Liver (tissue), 9 donors: ENCODE results near the gene LARGE1. TPM values are rescaled to one million over a fixed set of nuclear protein-coding genes. Genes with fewer than 3 reads are reported as not detected.

ENCODE experiments used
- DNase-seq: peaks from one replicate; pipeline ENCODE4 v3.0.0-alpha.2; 2017; ENCODE audit warnings: low spot score
- H3K27ac ChIP-seq, 2 donors: one replicate each; pipeline ENCODE4 v1.7.0; 2013; ENCODE audit warnings: inconsistent platforms in 2 of 2, low read length in 2 of 2, control low read depth in 1 of 2, low read depth in 1 of 2, mild to moderate bottlenecking in 1 of 2
- H3K27me3 ChIP-seq, 4 donors: one replicate each; pipeline versions ENCODE4 v1.6.1 to v1.7.0; 2013; ENCODE audit warnings: low read length in 3 of 4, inconsistent platforms in 1 of 4, mild to moderate bottlenecking in 1 of 4, moderate library complexity in 1 of 4; ENCODE audit not compliant: control insufficient read depth in 4 of 4, insufficient read depth in 4 of 4
- H3K36me3 ChIP-seq, 4 donors: one replicate each; pipeline versions ENCODE4 v1.6.1 to v1.7.0; 2013; ENCODE audit warnings: low read length in 3 of 4, mild to moderate bottlenecking in 3 of 4, low read depth in 1 of 4, moderate library complexity in 1 of 4; ENCODE audit not compliant: control insufficient read depth in 4 of 4, insufficient read depth in 3 of 4
- H3K4me1 ChIP-seq, 4 donors: one replicate each; pipeline versions ENCODE4 v1.6.1 to v1.7.0; 2013; ENCODE audit warnings: low read length in 3 of 4, mild to moderate bottlenecking in 3 of 4, moderate library complexity in 1 of 4; ENCODE audit not compliant: control insufficient read depth in 4 of 4, insufficient read depth in 4 of 4
- H3K4me3 ChIP-seq, 3 donors: one replicate each; pipeline versions ENCODE4 v1.6.1 to v1.7.0; 2013; ENCODE audit warnings: low read length in 3 of 3, control low read depth in 1 of 3, low read depth in 1 of 3, mild to moderate bottlenecking in 1 of 3
- H3K9ac ChIP-seq, 2 donors: one replicate each; pipeline ENCODE4 v1.7.0; 2013; ENCODE audit warnings: low read length in 2 of 2, mild to moderate bottlenecking in 2 of 2, moderate library complexity in 2 of 2, control low read depth in 1 of 2, low read depth in 1 of 2
- H3K9me3 ChIP-seq, 4 donors: one replicate each; pipeline versions ENCODE4 v1.6.1 to v1.7.0; 2013; ENCODE audit warnings: low read length in 3 of 4; ENCODE audit not compliant: control insufficient read depth in 4 of 4
- ATF3 ChIP-seq: IDR thresholded peaks from 2 replicates; pipeline ENCODE4 v1.6.1; 2016; ENCODE audit warnings: antibody characterized with exemption
- CTCF ChIP-seq: fragments of 150-350 bp; IDR thresholded peaks from 2 replicates; pipeline ENCODE4 v1.5.1; 2017; ENCODE audit warnings: improper control_type of control experiment, low read depth, low read length; ENCODE audit not compliant: missing input control
- FOXA1 ChIP-seq: IDR thresholded peaks from 2 replicates; pipeline ENCODE4 v1.6.1; 2016; ENCODE audit warnings: antibody characterized with exemption
- FOXA2 ChIP-seq: IDR thresholded peaks from 2 replicates; pipeline ENCODE4 v1.6.1; 2016; ENCODE audit warnings: antibody characterized with exemption
- HNF4A ChIP-seq, 2 donors: conservative IDR thresholded peaks; 2 replicates each; pipeline ENCODE4 v1.6.1; 2016; ENCODE audit warnings: antibody characterized with exemption in 2 of 2, mild to moderate bottlenecking in 2 of 2
- HNF4G ChIP-seq: IDR thresholded peaks from 2 replicates; pipeline ENCODE4 v1.6.1; 2016; ENCODE audit warnings: antibody characterized with exemption
- NR2F2 ChIP-seq: IDR thresholded peaks from 2 replicates; pipeline ENCODE4 v1.6.1; 2016; ENCODE audit warnings: antibody characterized with exemption
- RAD21 ChIP-seq, 2 donors: IDR thresholded peaks; 2 replicates each; pipeline ENCODE4 v1.6.1; 2016; ENCODE audit warnings: antibody characterized with exemption in 2 of 2, mild to moderate bottlenecking in 2 of 2
- REST ChIP-seq: IDR thresholded peaks from 2 replicates; pipeline ENCODE4 v1.6.1; 2016; ENCODE audit warnings: antibody characterized with exemption, mild to moderate bottlenecking
- RXRA ChIP-seq, 2 donors: IDR thresholded peaks; 2 replicates each; pipeline ENCODE4 v1.6.1; 2017 to 2018; ENCODE audit warnings: antibody characterized with exemption in 2 of 2, mild to moderate bottlenecking in 1 of 2
- SP1 ChIP-seq: IDR thresholded peaks from 2 replicates; pipeline ENCODE4 v1.6.1; 2018; ENCODE audit warnings: antibody characterized with exemption, mild to moderate bottlenecking
- WGBS: extraction: QIAGEN DNeasy Blood & Tissue Kit; methylation state at CpG from one replicate; pipeline ENCODE4 v1.1.7; 2013; 5-methylcytosine and 5-hydroxymethylcytosine counted together
- polyA plus RNA-seq, 2 donors: library from polyadenylated mRNA; stranded (reverse) in 1 of 2; unstranded in 1 of 2; fragments of 200-250 nt in 1 of 2; fragments of >200 nt in 1 of 2; fragmentation: Nextera tagmentation in 1 of 2; extraction: Ambion mirVana in 1 of 2; gene quantifications; one replicate each; pipeline versions ENCODE4 v1.2.1 to v1.2.3, GENCODE V29; 2013 to 2015
- total RNA-seq, 2 donors: library from RNA; depleted of rRNA; stranded (reverse); fragments of >200 nt; gene quantifications; one replicate each; pipeline ENCODE4 v1.2.3, GENCODE V29; 2014
- donor health status: healthy.
- donor health status: healthy.
- donor health status: healthy.
- donor health status: healthy.
- donor health status: healthy.

The LARGE1 gene
- total and polyA plus RNA-seq, 4 donors, result 2.3 to 14.1 (median 5.7) TPM

GRCh38 chr22:33821290-33821689 lies 99.0 kb downstream of the LARGE1 start:
- Histone ChIP-seq H3K27me3 (no peaks in the 10 kb centered on the region), H3K9ac (no peak overlapping the region), H3K27ac (no peak overlapping the region), H3K9me3 (no peaks in the 10 kb centered on the region), H3K4me1 (no peaks in the 10 kb centered on the region), H3K36me3 (no peaks in the 10 kb centered on the region), H3K4me3 (no peak overlapping the region)
- WGBS, result 94% methylated on average over 4 of the region's 4 CpGs
- DNase-seq, result no peak
- TF ChIP-seq REST, result no peak

GRCh38 chr22:33819743-33820142 lies 100.5 kb downstream of the LARGE1 start:
- no peaks in the 10 kb centered on the region for H3K9me3 ChIP-seq
- no peak for TF ChIP-seq ATF3
- no peak for TF ChIP-seq REST
- TF ChIP-seq FOXA2, result no peak
- TF ChIP-seq RXRA (IDR thresholded peaks at IDR 0.05), result no peak
- no peak for TF ChIP-seq CTCF
- TF ChIP-seq SP1, result no peak
- no peak for TF ChIP-seq FOXA1
- no peak for TF ChIP-seq NR2F2
- TF ChIP-seq HNF4G, result no peak
- TF ChIP-seq HNF4A (conservative IDR thresholded peaks at IDR 0.05), result no peak
- TF ChIP-seq RAD21 (IDR thresholded peaks at IDR 0.05), result no peak
- 95% methylated on average over 3 of the region's 3 CpGs for WGBS
- no peak for DNase-seq
- no peak overlapping the region for H3K27ac ChIP-seq
- H3K4me3 ChIP-seq, result no peak overlapping the region
- H3K9ac ChIP-seq, result no peak overlapping the region
- no peaks in the 10 kb centered on the region for H3K27me3 ChIP-seq
- H3K36me3 ChIP-seq, result no peaks in the 10 kb centered on the region
- H3K4me1 ChIP-seq, result no peaks in the 10 kb centered on the region
